VCaP (cell line): ENCODE data around the gene PLEKHG3.

Experiments used
- H3K27ac ChIP-seq: fragments of 450-650 bp; 2 replicates; pipeline ENCODE4 v1.5.1; 2017
- CTCF ChIP-seq: fragments of 450-650 bp; conservative IDR thresholded peaks from 2 replicates; pipeline ENCODE4 v1.5.1; 2017; ENCODE audit warnings: mild to moderate bottlenecking, moderate library complexity

PLEKHG3 gene

DNA sequence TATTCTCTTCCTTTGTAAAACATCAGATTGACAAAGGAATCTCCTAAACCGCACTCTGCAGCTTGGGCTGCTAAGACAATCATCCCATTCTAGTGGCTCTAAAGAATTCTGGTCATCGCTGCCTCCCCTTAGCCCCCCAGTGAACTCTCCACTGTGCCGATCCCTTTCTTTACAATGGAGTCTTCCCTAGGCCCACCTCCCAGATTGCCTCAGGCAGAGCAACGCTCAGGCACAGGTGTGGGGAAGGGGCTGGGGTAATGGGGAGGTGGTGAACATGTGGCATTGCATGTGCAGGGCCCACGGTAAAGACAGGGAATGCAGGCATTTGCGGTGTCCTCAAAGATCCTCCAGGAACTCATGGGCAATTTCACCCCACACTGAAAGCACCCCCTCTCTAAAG, 86.3 kb downstream of the PLEKHG3 start:
- TF ChIP-seq CTCF = no peak
- H3K27ac ChIP-seq = no peak overlapping the region

GRCh38 chr14:64792231-64792630, 88.0 kb downstream of the PLEKHG3 start:
- TF ChIP-seq CTCF = no peak
- no peak overlapping the region for H3K27ac ChIP-seq

GRCh38 chr14:64792871-64793560, 88.8 kb downstream of the PLEKHG3 start:
- H3K27ac ChIP-seq = no peak overlapping the region
- no peak for TF ChIP-seq CTCF

- H3K27ac ChIP-seq = no peak overlapping the region
- TF ChIP-seq CTCF = no peak
Measured at GRCh38 chr14:64795211-64795610, 91.0 kb downstream of the PLEKHG3 start.

GRCh38 chr14:64795921-64796320, 91.7 kb downstream of the PLEKHG3 start:
- TF ChIP-seq CTCF = no peak
- H3K27ac ChIP-seq = no peak overlapping the region

- no peak overlapping the region for H3K27ac ChIP-seq
- TF ChIP-seq CTCF = no peak
Measured at GRCh38 chr14:64796369-64796768, 92.1 kb downstream of the PLEKHG3 start.

DNA sequence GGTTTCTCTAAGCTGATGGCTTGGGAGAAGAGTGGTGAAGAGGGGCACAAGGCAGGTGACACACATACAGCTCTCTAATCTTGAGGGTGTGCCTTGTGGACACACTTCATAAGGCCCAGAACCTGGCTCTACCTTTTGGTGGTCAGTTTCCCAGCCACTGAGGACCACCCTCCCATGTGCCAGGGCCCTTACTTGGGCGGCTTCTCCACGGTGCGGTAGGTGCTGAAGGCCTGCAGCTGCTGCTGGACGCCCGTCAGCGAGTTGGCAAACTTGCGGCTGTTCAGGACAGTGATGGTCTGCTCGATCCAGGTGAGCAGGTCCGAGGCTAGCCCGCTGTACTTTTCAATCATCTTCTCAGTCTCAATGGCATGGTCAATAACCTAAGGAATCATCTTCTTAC, 95.3 kb downstream of the PLEKHG3 start:
- H3K27ac ChIP-seq = no peak overlapping the region
- no peak for TF ChIP-seq CTCF
